ENCODE results near the gene GALNT17. TPM values are rescaled to one million over a fixed set of nuclear protein-coding genes. Genes with fewer than 3 reads are reported as not detected.

Gene GALNT17
- total RNA-seq, 3 donors from 2014 or later: 0.69 to 17.3 (median 1.6) TPM

- intact Hi-C loops (cut with DNase I, micrococcal nuclease): no loop called here
- no peak for DNase-seq
- Histone ChIP-seq H3K36me3 (ENCODE audit: low read depth) (no peaks in the 10 kb centered on the region), H3K4me3 (no peak overlapping the region), H3K4me1 (ENCODE audit: low read depth) (no peaks in the 10 kb centered on the region), H3K9me3 (peaks cover 20% of the 10 kb centered on the region)
- no peak for TF ChIP-seq CTCF (IDR thresholded peaks at IDR 0.05)
- ATAC-seq: no peak
These were observed 576.8 kb downstream of the GALNT17 start for GRCh38 chr7:71708710-71709109.

- Histone ChIP-seq H3K4me3 (no peak overlapping the region), H3K36me3 (ENCODE audit: low read depth) (no peaks in the 10 kb centered on the region), H3K9me3 (peaks cover 20% of the 10 kb centered on the region), H3K4me1 (ENCODE audit: low read depth) (no peaks in the 10 kb centered on the region)
- DNase-seq (no peak), ATAC-seq (no peak)
- no peak for TF ChIP-seq CTCF (IDR thresholded peaks at IDR 0.05)
- intact Hi-C loops (cut with DNase I, micrococcal nuclease): loop anchor here in 1 of 2 donors (10.0 kb wide), 1 partner anchor 336 kb away; no protein-coding TSS in a partner anchor
These were observed 578.5 kb downstream of the GALNT17 start for GRCh38 chr7:71710442-71710841.

GRCh38 chr7:71712653-71713180 is 580.8 kb downstream of the GALNT17 start:
- intact Hi-C loops (cut with DNase I, micrococcal nuclease): loop anchor here in 1 of 2 donors (10.0 kb wide), 1 partner anchor 338 kb away; no protein-coding TSS in a partner anchor
- Histone ChIP-seq H3K9me3 (peaks cover 11% of the 10 kb centered on the region), H3K4me1 (ENCODE audit: low read depth) (no peaks in the 10 kb centered on the region), H3K4me3 (no peak overlapping the region), H3K36me3 (ENCODE audit: low read depth) (no peaks in the 10 kb centered on the region)
- no peak for DNase-seq
- TF ChIP-seq CTCF (IDR thresholded peaks at IDR 0.05): no peak
- no peak for ATAC-seq

- Histone ChIP-seq H3K4me3 (no peak overlapping the region), H3K4me1 (ENCODE audit: low read depth) (no peaks in the 10 kb centered on the region), H3K36me3 (ENCODE audit: low read depth) (no peaks in the 10 kb centered on the region), H3K9me3 (no peaks in the 10 kb centered on the region)
- intact Hi-C loops (cut with DNase I, micrococcal nuclease): loop anchor here in 1 of 2 donors (10.0 kb wide), 1 partner anchor 342 kb away; no protein-coding TSS in a partner anchor
- no peak for TF ChIP-seq CTCF (IDR thresholded peaks at IDR 0.05)
- DNase-seq (no peak), ATAC-seq (no peak)
These were observed 584.7 kb downstream of the GALNT17 start for GRCh38 chr7:71716690-71717089.

- no peaks in the 10 kb centered on the region for H3K9me3 ChIP-seq
- intact Hi-C loops (cut with DNase I, micrococcal nuclease): loop anchor here in 1 of 2 donors (10.0 kb wide), 1 partner anchor 344 kb away; no protein-coding TSS in a partner anchor
- H3K4me1 ChIP-seq (ENCODE audit: low read depth): no peaks in the 10 kb centered on the region
- no peak for TF ChIP-seq CTCF (IDR thresholded peaks at IDR 0.05)
- H3K36me3 ChIP-seq (ENCODE audit: low read depth): no peaks in the 10 kb centered on the region
- H3K4me3 ChIP-seq: no peak overlapping the region
- DNase-seq (no peak), ATAC-seq (no peak)
These were observed 586.6 kb downstream of the GALNT17 start for GRCh38 chr7:71718563-71718962.
